ENCODE results near the gene VSTM4.
A peak's percentile ranks its signal among the peaks of the same experiment; 100 is the strongest.

VSTM4 gene

DNA sequence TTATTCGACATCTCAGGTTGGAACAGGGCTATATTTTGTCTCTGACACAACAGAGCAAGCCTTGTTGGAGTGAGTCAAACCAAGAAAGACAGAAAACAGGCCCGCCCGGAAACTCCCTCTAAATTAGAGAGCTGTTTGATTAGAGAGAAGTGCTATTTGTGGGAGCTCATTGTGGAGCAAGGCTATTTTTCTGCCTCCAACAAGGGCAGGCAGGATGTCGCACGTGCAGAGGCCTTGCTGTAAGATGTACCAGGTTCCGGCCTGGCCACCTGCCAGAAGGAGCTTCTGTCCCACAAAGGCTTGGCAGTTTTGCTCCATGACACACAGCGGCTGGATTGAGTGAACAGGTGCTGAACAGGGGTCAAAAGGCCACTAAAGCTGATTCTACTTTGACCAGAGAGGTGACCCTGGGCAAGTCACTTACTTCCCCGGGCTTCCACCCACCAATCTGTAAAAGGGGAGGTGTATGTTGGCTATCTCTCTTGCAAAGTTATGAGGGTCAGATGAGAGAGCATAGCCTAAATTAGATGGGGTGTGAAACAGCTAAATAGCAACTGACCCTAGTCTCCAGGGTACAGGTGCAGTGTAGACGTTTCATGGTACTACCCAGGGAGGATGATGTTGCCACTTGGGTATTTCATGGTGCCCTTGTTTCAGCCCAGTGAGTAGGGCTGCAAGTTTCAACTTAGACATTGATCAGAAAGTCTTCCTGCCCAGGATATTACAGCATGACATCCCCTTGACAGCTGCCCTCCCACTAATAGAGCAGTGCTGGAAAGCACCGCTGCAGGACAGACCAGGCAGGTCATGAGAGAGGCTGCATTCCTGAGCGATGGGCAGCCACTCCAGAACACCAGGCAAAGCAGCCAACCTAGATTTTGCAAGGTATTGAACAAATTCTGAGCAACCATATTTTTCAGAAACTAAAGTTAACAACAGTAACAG lies 62.0 kb downstream of the VSTM4 start:
- DNase-seq (ENCODE audit: low read depth), result peak; percentile 13
- H3K4me3 ChIP-seq (ENCODE audit: low read depth, low read length), result no peak overlapping the region
- TF ChIP-seq CTCF (IDR thresholded peaks at IDR 0.05; ENCODE audit: control insufficient read depth, extremely low read depth, insufficient read depth), result no peak

DNA sequence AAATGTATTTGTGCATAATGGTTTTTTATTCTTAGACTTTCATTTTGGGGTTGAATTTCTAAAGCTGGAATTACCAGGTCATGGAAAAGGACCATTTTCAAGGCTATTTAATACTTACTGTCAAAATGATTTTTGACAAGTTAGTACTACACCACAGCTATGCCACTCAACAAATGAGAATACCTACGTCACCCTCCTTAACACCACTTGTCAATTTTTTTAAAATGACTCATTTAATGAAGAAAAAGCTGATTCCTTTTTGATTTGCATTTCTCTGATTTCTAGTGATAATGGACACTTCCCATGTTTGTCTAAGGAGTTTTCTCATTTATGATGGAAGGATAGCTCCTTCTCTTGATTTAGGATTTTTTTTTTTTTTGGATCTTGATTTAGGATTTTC lies 63.3 kb downstream of the VSTM4 start:
- no peak for DNase-seq (ENCODE audit: low read depth)
- TF ChIP-seq CTCF (IDR thresholded peaks at IDR 0.05; ENCODE audit: control insufficient read depth, extremely low read depth, insufficient read depth), result no peak
- no peak overlapping the region for H3K4me3 ChIP-seq (ENCODE audit: low read depth, low read length)

GRCh38 chr10:49050906-49051305 lies 64.4 kb downstream of the VSTM4 start:
- no peak for TF ChIP-seq CTCF (IDR thresholded peaks at IDR 0.05; ENCODE audit: control insufficient read depth, extremely low read depth, insufficient read depth)
- no peak overlapping the region for H3K4me3 ChIP-seq (ENCODE audit: low read depth, low read length)
- no peak for DNase-seq (ENCODE audit: low read depth)

GRCh38 chr10:49050366-49050765 lies 65.0 kb downstream of the VSTM4 start:
- no peak overlapping the region for H3K4me3 ChIP-seq (ENCODE audit: low read depth, low read length)
- no peak for DNase-seq (ENCODE audit: low read depth)
- TF ChIP-seq CTCF (IDR thresholded peaks at IDR 0.05; ENCODE audit: control insufficient read depth, extremely low read depth, insufficient read depth), result no peak

GRCh38 chr10:49049660-49050059 lies 65.7 kb downstream of the VSTM4 start:
- no peak overlapping the region for H3K4me3 ChIP-seq (ENCODE audit: low read depth, low read length)
- TF ChIP-seq CTCF (IDR thresholded peaks at IDR 0.05; ENCODE audit: control insufficient read depth, extremely low read depth, insufficient read depth), result no peak
- DNase-seq (ENCODE audit: low read depth), result no peak

DNA sequence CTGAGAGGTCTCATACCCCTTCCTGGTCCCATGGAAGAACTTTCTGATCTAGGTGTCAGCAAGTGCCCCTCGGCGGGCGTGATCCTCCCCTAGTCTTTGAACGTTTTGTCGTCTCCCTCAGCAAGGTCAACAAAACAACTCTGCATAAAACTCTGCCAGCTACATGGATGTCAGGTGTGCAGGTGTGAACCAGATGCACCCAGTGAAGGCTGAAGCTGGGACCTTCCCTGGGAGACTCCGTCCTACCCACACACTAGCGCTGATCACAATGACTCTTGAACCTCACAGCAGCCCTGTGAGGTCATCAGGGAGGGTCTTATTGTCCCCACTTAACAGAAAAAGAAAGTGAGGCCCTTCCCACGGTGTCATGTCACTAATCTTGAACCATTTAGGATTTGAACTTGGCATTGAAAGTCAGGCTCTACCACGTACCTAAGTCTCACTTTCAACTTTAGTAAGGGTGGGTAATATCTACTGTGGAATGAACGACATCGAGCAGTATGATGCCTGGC lies 68.1 kb downstream of the VSTM4 start:
- no peak for TF ChIP-seq CTCF (IDR thresholded peaks at IDR 0.05; ENCODE audit: control insufficient read depth, extremely low read depth, insufficient read depth)
- H3K4me3 ChIP-seq (ENCODE audit: low read depth, low read length), result no peak overlapping the region
- no peak for DNase-seq (ENCODE audit: low read depth)

All from LNCaP clone FGC (cell line).